Anterior cingulate cortex (tissue), 58 donors: ENCODE results near the gene NUCB2.
"Not testable (repeated sequence)": the region's sequence is repeated elsewhere in the genome, so short reads cannot be mapped to it uniquely, and the experiment has no call there.

ENCODE experiments used
- DNase-seq, 58 donors: peaks; one replicate each; lab custom pipeline; 2025; lab: John Stamatoyannopoulos, UW

The NUCB2 gene

DNA sequence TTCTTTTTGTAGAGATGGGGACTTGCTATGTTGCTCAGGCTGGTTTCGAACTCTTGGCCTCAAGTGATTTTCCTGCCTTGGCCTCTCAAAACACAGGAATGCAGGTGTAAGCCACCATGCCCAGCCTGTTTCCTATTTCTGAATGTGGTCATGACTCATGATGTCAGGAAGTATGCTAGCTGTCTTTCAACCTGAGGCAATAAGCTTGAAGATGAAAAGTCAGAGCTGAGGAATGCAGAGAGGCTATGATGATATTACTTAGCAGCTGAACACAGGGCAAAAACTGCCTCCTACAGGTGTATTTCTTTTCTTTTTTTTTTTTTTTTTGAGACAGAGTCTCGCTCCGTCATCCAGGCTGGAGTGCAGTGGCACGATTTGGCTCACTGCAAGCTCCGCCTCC, 9.0 kb upstream of the NUCB2 start:
- DNase-seq = no peak

DNA sequence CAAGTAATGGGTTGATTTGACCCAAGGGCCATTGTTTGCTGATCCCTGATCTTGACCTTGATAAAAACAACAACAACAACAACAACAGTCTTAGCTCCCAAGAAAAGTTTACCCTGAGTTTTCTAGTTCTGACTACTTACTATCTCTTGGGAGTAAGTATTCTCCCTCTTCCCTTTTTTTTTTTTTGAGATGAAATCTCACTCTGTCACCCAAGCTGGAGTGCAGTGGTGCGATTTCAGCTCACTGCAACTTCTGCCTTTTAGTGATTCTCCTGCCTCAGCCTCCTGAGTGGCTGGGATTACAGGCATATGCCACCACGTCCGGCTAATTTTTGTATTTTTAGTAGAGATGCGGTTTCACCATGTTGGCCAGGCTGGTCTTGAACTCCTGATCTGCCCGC, 8.0 kb upstream of the NUCB2 start:
- DNase-seq = not testable (repeated sequence)

DNA sequence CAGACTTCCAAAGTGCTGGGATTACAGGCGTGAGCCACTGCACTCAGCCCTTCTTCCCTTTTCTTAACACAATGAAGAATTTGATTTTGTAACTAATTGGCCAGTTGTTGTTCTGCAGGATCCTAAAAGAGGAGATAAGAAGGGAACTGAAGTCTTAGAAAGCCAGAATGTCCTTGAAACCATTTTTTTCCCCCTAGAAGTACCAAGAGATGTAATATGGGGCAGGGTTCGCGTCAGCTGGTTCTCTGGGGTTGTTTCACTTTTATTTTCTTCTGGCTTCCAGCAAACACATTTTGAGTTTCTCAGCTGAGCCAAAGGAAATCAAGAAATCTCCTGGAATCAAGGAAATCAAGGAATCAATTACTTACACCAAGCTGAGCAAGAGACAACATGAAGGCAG, 7.6 kb upstream of the NUCB2 start:
- DNase-seq = no peak

DNA sequence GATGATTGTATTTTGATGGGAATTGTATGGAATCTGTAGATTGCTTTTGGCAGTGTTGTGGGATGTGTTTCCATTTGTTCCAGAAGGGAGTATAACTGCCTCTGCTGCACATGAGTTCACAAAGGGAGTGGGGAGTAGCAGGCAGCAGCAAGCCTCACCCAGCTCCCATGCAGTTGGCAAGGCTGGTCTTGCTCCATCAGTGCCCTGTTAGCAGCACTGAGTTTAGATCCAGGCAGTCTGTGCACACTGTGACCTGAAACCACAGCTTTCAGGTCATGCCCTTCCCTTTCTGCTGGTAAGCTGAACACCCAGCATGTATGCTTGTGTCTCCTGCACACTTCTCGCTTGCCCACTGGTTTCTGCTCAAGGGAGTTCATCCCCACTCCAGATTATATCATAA, 3.7 kb upstream of the NUCB2 start:
- DNase-seq = no peak

DNA sequence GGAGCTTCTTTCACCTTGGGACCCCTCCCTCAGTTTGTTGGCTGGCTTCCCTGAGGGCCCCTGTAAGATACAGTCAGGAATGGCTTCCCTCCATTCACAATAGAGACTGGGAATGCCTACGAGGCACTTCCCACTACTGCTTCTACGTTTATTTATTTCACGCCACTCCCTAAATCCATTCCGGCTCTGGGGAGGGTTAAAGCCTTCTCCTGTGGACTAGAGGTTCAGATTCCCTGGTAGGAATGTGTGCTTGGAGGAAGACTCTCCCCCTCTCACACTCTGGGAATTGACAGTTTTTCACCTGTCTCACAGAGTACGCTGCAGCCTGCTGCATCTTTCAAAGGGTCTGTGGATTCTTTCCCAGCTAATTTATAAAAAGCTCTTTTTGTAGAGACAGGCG, 3.3 kb upstream of the NUCB2 start:
- DNase-seq = no peak

DNA sequence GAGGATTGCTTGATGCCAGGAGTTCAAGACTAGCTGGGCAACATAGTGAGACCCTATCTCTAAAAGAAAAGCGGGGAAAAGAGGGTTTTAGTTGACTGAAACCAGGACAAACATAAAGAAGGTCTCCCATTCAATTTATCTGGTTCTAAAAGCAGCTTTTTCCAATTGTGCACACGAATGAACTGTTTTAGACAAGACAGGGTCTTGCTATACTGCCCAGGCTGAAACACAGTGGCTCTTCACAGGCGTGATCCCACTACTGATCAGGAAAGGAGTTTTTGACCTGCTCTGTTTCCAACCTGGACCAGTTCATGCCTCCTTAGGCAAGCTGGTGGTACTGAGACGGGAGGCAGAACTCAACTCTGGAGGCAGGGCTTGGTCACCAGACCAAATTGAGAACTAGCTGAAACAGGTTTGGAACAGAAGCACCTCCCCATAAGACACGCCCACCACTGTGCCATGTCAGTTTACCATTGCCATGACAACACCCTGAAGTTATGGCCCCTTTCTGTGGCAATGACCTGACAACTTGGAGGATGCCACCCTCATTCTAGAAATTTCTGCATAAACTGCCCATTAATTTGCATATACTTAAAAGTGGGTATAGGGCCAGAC, 2.8 kb upstream of the NUCB2 start:
- DNase-seq = no peak

DNA sequence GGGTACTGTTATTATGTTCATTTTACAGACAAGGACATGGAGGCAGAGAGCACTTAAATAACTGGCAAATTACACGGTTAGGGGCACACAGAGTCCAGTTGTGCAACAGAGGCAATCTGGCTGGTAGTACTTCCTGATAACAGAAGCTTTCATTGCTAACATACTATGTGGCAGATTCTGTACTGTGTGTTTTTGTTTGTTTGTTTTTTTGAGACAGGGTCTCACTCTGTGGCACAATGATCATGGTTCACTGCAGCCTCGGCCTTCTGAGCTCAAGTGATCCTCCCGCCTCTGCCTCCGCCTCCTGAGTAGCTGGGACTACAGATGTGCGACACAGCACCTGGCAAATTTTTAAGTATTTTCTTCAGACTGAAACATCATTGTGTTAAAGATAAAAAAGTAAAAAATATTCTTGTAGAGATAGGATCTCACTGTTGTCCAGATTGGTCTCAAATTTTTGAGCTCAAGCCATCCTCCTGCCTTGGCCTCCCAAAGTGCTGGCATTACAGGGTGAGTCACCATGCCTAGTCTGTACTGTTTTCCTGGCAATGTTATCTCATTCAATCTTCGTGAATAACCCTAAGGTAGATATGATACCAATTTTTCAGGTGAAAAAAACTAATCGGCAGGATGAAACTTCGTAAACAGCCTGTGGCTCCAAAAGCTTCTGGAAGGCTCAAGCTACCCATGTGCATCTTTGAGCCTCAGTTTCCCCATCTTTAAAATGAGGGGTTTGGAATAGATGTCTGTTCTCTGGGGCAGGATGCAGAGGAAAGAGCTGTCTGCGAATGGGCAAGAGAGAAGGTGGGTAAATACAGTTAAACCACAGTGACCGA, 921 bp upstream of the NUCB2 start:
- DNase-seq = no peak

DNA sequence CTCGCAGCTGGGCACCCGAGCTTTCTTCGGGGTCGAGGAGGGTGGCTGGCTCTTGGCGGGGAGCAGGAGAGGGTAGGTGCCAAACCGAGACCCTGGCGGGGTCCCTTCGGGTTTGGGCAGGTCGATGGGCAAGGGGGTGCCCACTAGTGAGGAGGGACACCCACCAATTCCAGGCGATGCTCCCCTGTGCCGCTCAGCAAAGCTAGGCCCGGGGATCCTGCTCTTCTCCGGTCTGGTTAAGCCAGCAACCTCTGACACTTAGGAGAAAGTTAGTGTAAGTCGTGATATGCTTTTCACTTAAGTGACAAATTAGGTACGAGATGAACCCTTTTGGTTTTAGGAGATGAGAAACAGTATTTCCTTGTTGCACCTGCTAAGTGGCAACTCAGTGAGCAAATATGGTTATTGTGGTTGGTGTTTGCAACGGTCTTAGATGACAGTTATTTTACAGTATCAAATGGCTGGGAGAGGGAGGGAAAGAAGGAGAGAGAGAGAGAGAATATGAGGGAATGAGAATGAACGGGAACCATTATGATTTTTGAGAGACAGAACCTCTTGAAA, 565 bp downstream of the NUCB2 start:
- DNase-seq = peak in 8 of 58 donors; percentile 23 to 66 (median 42)

DNA sequence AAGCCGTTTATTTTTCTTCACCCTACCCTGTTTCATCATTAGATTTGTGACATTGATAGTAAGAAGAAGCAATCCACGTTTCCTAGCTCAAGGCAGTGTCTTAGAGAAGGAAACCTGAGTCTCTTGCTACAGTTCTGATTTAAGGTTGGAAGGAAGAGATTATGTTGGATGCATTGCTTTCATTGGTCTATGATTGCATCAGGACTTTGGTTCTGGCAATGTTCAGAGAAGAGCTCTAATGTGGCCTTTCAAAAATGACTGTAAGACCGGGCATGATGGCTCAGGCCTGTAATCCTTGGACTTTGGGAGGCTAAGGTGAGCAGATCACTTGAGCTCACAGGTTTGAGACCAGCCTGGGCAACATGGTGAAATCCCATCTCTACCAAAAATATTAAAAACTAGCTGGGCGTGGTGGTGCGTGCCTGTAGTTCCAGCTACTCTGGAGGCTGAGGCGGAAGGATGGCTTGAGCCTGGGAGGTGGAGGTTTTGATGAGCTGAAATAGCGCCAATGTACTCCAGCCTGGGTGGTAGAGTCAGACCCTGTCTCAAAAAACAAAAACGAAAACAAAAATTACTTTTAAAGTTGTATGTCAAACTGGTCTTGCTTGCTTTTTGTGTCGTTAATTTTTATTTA, 4.1 kb downstream of the NUCB2 start:
- DNase-seq = no peak

DNA sequence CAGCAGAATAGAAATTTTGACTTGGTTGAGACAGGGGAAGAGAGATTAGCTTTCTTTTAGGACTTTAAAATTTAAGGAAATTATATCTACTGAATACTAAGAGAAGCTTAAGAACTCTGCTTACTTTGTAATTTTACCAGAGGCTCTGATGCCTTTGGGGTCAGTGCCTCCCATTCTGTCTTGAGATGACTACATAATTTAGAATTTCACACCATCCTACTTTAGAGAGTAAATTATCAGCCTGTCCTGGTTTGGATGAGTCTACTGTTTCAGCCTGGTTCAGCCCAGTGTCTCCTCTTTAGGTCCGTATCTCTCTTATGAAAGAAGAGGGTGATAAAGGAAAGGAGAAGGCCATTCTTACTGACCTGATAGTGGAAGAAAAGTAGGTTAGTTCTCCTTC, 9.8 kb downstream of the NUCB2 start:
- DNase-seq = no peak

DNA sequence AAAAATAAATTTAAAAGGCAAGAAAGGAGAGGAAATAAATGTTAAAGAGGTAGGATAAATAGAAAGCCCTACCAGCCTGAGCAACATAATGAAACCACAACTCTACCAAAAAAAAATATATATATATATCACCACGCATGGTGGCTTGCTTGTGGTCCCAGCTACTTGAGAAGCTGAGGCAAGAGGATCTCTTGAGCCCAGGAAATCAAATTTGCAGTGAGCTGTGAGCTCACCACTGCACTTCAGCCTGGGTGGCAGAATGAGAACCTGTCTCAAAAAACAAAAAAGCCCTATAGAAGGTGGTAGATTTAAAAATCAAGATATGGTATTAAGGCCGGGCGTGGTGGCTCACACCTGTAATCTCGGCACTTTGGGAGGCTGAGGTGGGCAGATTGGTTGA, 10.5 kb downstream of the NUCB2 start:
- no peak for DNase-seq

DNA sequence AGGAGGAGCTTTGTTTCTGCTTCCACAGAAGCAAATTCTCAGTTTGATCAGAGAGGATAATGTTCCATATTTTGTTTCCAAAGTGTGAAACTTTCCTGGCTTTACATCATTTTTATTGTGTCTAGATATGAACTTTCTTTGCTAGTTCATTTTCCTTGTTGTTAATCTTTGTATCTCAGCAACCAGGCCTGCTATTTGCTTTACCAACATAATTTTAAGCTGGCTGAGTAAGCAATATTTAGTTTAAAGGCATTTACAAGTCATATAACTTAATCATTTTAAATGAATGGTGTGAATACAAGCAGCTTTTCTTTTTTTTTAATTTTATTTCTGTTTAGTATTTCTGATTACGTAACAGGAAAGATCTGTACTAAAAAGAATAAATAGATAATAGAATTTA, 15.2 kb downstream of the NUCB2 start:
- DNase-seq = no peak

DNA sequence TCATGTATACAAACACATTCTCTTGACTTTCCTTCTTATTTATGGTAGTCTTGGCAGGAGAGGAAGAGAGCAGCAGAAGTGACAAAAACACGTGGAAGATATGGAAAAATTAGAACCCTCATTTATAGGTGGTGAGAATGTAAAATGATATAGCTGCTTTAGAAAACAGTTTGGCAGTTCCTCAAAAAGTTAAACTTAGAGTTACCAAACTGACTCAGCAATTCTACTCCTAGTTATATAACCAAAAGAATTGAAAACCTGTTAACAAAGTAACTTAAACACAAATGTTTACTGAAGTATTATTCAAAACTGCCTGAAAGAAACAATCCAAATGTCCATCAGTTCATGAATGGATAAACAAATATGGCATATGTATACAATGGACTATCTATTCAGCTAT, 16.8 kb downstream of the NUCB2 start:
- DNase-seq = no peak

DNA sequence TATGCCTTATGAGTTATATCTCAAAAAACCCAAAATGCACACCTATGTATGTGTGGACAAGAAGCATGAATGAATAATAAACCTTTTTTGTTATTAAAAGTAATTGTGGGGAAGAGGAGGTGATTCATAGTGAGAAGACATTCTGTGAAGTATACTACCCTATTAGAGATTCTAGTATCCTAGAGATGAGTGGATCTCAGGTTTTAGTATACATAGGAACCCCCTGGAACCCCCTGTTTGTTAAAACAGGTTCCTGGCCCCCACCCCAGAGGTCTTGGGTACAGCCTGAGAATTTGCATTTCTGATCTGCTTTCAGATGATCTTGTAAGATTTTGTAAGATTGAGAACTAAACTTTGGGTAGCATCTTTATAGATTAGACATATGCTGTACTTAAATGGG, 17.5 kb downstream of the NUCB2 start:
- no peak for DNase-seq

DNA sequence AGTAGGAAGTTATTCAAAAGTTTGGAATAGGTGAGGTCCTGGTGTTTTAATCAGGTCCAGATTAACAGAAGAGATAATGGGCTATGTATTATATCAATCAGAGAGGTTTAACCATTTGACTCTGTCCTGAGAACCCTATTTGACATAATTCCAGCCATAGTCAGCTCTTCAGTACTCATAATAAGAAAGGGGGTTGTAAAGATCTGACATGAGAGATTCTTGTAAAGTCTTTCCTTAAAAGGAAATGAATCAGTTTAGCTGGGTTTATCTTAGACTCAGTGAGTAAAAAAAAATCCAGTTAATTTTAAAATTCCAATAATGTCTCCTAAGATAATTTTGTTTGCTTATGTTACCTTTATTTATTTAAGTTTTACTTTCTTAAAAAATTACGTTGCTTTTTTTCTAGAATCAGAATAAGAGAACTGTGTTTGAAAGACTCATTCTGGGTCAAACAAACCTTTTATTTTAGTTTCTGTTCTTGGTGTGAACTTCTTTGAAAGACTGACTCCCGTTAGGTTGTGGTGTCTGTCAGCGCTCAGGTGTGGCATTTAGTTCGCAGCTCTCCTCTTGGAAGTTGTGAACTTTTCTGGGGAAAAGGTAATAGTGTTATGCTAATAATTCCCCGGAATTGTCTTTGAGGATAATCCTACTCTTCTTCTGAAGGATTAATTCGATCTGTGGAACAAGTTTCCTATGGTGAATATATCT, 20.5 kb downstream of the NUCB2 start:
- DNase-seq = no peak

DNA sequence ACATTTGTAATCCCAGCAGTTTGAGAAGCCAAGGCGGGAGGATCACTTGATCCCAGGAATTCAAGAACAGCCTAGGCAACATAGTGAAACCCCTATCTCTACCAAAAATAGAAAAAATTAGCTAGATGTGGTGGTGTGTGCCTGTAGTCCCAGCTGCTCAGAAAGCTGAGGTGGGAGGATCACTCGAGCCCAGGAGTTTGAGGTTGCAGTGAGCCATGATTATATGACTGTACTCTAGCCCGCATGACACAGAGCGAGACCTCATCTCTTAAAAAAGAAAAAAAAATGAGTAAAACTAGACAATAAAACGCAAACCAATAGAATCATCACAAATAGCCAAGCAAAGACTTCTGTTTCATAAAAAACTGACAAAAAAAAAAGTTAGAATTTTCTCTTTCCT, 21.8 kb downstream of the NUCB2 start:
- DNase-seq = no peak

DNA sequence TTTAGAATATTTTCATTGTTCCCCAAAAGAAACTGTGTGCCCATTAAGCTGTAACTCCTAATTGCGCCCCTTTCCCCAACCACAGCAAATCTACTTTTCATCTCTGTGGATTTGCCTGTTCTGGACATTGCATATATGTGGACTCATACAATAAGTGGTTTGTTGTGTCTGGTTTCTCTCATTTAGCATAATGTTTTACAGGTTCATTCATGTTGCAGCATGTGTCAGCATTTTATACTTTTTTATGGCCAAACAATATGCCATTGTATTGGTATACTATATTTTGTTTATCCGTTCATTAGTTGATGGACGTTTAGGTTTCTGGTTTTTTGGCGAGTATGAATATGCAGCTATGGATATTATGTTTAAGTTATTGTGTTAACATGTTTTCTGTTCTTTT, 23.8 kb downstream of the NUCB2 start:
- DNase-seq = no peak

DNA sequence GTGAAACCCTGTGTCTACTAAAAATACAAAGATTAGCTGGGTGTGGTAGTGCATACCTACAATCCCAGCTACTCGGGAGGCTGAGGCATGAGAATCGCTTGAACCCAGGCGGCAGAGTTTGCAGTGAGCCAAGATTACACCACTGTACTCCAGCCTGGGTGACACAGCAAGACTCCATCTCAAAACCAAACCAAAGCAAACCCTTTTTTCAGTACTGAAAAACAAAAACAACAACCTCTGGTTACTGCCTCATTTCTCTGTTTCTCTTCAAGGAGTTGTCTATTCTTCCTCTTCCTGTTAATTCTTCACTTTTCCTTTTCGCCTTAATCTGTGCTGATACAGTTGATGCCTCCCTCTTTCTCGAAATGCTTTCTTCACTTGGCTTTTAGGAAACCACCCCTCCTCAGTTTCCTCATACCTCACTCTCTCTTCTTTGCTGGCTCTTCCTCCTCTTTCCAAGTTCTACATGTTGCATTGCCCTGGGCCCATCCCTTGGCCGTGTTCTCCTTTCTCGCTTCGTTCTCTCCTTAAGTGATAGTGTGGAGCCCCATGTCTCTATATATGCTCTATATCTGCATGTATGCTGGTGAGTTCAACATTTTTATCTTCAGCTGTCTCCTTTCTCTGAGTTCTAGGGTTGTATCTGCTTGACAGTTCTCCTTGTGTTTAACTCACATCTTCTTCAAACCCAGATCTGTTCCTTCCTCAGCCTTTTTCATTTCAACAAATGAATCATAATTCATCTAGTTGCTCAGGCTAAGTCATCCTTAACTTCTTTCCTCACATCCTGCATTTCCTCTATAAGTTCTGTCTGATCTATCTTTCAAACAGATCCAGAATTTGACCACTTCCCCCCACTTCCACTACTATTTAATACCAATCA, 37.1 kb downstream of the NUCB2 start:
- no peak for DNase-seq

DNA sequence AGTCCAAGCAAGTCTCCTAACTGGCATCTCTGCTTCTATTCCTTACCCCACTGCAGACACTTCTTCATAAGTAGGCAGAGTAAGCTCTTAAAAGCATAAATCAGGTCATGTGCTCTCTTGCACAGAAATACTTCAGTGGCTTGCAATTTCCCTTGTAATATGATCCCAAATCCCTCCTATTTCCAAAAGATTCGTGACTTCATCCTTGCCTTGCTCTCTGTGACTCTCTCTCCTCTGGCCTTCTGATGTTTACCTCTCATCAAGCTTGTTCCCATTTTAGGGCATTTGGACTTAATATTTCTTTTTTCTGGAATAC, 37.7 kb downstream of the NUCB2 start:
- DNase-seq = no peak

DNA sequence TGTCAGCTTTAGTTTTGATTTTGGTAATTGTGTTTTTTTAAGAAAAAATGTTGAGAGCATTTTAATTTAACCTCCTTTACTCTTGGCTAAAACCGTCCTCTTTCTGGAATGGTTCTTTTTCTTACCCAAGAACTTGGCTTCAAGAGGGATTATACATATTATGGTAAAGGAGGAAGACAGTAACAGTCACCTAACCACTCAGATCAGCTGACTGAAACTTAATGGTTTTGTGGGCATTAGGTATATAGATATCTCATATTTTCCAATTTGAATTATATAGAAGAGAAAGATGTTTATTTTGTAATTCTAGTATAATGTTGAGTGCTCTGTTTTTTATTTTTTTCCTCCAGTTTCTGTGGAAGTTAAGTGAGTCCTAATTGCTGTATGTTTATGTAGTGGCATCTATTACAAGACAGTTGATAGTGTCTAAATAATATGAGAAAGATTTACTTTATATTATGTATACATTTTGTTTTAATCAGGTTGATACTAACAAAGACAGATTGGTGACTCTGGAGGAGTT, 38.4 kb downstream of the NUCB2 start:
- DNase-seq = no peak
